GM12872 (cell line): ENCODE measurements around the gene CLDN19.

ENCODE experiments used
- TF ChIP-seq, protein P1 (sequence below): IDR thresholded peaks from 3 replicates; pipeline ENCODE4 v1.5.1; 2011; ENCODE audit warnings: low read depth, mild to moderate bottlenecking, low read length, moderate library complexity; ENCODE audit not compliant: insufficient read depth

CLDN19 gene

GRCh38 chr1:42767510-42768000, 27.5 kb upstream of the CLDN19 start:
- TF ChIP-seq, protein P1, sequence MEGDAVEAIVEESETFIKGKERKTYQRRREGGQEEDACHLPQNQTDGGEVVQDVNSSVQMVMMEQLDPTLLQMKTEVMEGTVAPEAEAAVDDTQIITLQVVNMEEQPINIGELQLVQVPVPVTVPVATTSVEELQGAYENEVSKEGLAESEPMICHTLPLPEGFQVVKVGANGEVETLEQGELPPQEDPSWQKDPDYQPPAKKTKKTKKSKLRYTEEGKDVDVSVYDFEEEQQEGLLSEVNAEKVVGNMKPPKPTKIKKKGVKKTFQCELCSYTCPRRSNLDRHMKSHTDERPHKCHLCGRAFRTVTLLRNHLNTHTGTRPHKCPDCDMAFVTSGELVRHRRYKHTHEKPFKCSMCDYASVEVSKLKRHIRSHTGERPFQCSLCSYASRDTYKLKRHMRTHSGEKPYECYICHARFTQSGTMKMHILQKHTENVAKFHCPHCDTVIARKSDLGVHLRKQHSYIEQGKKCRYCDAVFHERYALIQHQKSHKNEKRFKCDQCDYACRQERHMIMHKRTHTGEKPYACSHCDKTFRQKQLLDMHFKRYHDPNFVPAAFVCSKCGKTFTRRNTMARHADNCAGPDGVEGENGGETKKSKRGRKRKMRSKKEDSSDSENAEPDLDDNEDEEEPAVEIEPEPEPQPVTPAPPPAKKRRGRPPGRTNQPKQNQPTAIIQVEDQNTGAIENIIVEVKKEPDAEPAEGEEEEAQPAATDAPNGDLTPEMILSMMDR: no peak

DNA sequence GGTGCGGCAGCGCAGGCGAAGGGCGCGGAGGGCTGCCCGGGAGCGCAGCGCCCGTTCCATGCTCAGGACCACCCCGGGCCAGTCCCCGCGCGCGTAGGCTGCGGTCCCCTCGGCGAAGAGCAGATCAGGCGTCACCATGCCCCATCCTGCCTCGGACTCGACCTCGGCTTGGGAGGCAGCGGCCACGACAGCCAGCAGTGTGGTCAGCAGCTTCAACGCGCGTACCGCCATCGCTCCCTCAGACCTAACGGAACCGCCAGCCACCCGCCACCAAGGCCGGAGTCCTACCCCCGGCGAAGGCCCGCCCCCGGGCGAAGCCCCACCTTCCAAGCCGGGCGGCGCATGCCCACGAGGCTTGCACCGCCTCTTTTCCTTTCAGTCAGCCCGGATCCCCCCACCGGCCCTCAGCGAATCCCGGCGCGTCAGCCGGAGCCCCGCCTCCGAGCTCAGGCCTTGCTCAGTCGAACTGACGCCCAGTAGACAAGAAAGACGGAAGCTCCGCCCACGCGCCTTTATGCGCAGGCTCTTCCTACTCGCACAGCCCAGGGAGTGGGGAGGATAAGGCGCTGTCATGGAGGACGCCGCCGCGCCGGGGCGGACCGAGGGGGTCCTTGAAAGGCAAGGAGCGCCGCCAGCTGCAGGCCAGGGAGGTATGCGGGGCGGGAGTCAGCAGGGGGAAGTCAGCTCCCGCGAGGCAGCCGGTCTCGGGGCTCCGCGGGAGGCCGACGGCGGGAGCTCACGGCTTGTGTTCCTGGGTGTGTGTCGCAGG, 26.9 kb upstream of the CLDN19 start, which contains the start of the genes C1orf50 and P3H1:
TSS of gene C1orf50 (plus strand) at position 509 of the 769 bp plus-strand sequence. CDS start at position 572, 63 bp downstream.
TSS of gene P3H1 (minus strand) at position 288 of the 769 bp plus-strand sequence. CDS start at position 231, 57 bp downstream.
- TF ChIP-seq, protein P1: no peak

DNA sequence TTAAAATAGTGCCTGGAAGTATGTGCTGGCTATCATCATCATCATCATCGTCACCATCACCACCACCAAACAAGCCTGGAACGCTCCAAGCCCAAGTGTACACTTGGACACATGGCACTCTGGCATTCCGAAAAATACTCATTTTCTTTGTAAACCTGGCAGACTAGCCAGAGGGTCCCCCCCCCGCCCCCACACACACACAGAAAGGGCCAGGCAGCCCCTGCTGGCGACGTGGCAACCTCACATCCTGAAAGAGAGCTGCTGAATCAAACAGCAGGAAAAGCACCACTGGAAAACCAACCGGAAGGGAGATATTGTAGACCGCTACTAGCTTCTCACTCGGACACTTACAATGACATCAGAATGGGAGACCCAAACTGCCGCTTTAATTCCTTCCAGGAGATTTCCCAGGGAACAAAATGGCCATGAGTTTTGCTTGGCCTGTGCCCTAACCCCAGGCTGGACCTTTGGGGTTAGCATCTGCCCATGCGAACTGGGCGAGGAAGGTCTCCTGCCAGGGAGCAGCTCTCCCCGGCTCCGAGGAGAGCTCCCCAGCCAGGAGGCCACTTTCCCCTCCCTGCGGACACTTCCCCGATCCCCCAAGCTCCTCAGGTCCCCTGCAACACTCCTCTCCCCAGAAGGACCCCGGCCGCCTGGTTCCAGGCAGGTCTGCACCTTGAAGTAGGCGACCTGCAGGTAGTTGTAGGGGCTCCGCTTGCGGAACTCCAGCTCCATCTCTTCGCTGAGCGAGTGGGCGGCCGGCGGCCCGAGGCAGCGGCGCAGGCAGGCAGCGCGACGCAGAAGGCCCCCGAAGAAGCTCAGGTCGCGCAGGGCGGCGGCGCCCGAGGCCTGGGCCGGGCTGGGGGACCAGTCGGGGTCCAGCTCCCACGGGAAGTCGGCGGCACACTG, 26.1 kb upstream of the CLDN19 start:
- TF ChIP-seq, protein P1: peak; percentile 67

- TF ChIP-seq, protein P1: no peak
Observed at GRCh38 chr1:42765269-42765668, 25.2 kb upstream of the CLDN19 start.

GRCh38 chr1:42762269-42762668, 22.2 kb upstream of the CLDN19 start:
- TF ChIP-seq, protein P1: no peak

DNA sequence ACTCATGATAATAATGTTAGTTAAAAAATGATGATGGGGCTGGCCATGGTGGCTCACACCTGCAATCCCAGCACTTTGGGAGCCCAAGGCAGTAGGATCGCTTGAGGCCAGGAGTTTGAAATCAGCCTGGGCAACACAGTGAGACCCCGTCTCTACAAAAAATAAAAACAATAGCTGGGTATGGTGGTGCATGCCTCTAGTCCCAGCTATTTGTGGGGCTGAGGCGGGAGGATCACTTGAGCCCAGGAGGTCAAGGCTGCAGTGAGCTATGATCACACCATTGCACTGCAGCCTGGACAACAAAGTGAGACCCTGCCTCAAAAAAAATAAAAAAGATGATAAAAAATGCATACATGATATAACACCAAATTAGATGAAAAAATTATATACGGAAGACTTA, 21.5 kb upstream of the CLDN19 start:
- TF ChIP-seq, protein P1: no peak

GRCh38 chr1:42759114-42759513, 19.1 kb upstream of the CLDN19 start:
- TF ChIP-seq, protein P1: no peak
